Adrenal gland (tissue), 12 donors: Measurements from ENCODE around the gene KCNAB1. TPM values are rescaled to one million over a fixed set of nuclear protein-coding genes. Genes with fewer than 3 reads are reported as not detected.
"Not testable (repeated sequence)": the region's sequence is repeated elsewhere in the genome, so short reads cannot be mapped to it uniquely, and the experiment has no call there.

Source experiments
- DNase-seq, 7 donors: peaks; one replicate each; pipeline ENCODE4 v3.0.0-alpha.2; 2019 to 2020
- H3K27ac ChIP-seq, 5 donors: fragments of 200-600 bp; sonication (generic) in 4 of 5; 1 replicate in 3 of 5; 2 replicates in 2 of 5; pipeline versions ENCODE4 v1.5.1 to v1.8.0; 2016 to 2020; ENCODE audit warnings: mild to moderate bottlenecking in 1 of 5
- H3K27me3 ChIP-seq: fragments of 200-600 bp; 2 replicates; pipeline ENCODE4 v1.8.0; 2021
- H3K36me3 ChIP-seq, 2 donors: fragments of 200-600 bp; replicated peaks in 1 of 2; 1 replicate in 1 of 2; 2 replicates in 1 of 2; pipeline versions ENCODE4 v1.5.1 to v1.8.0; 2018 to 2022
- H3K4me1 ChIP-seq, 2 donors: fragments of 200-600 bp; replicated peaks in 1 of 2; 1 replicate in 1 of 2; 2 replicates in 1 of 2; pipeline versions ENCODE4 v1.5.1 to v1.8.0; 2018 to 2021
- H3K4me3 ChIP-seq, 4 donors: fragments of 200-600 bp; sonication (generic) in 3 of 4; one replicate each; pipeline ENCODE4 v1.5.1; 2016 to 2018
- H3K9me3 ChIP-seq, 3 donors: fragments of 200-600 bp; sonication (generic) in 1 of 3; replicated peaks in 1 of 3; 1 replicate in 2 of 3; 2 replicates in 1 of 3; pipeline versions ENCODE4 v1.5.1 to v1.8.0; 2016 to 2021
- POLR2A ChIP-seq, 2 donors: fragments of 450-650 bp; IDR thresholded peaks; one replicate each; pipeline ENCODE4 v1.6.1; 2017; ENCODE audit warnings: antibody characterized with exemption in 2 of 2, mild to moderate bottlenecking in 2 of 2, moderate library complexity in 1 of 2
- WGBS, 4 donors: extraction: QIAGEN DNeasy Blood & Tissue Kit in 2 of 4; methylation state at CpG; one replicate each; pipeline versions ENCODE4 v1.1.5 to v1.1.7; 2013 to 2017; 5-methylcytosine and 5-hydroxymethylcytosine counted together
- intact Hi-C, 2 donors: fragments of 100-400 bp; cut with DNase I; formaldehyde crosslinking; loops; one replicate each; pipeline versions ENCODE4 v1.14.1 to v1.15.0; 2022 to 2023
- polyA plus RNA-seq, 3 donors: library from polyadenylated mRNA; stranded (reverse); fragments of 200-250 nt in 2 of 3; fragments of 350-450 nt in 1 of 3; fragmentation: Illumina TruSeq in 1 of 3; extraction: RNeasy Lipid Tissue Mini Kit (QIAGEN cat#74804) in 1 of 3; gene quantifications; one replicate each; pipeline ENCODE4 v1.2.3, GENCODE V29; 2013 to 2014
- total RNA-seq, 9 donors: library from RNA; depleted of rRNA in 4 of 9; stranded (reverse); fragments of >200 nt in 4 of 9; fragments of 120-200 nt in 1 of 9; fragmentation: NEBNext Ultra II Directional in 1 of 9; extraction: Animal tissue kit (Norgen Biotek cat#: 25700) in 1 of 9; gene quantifications; one replicate each; pipeline versions ENCODE4 v1.1.0 to v1.2.4, GENCODE V29; 2013 to 2023
- TF ChIP-seq, protein P1 (sequence below), 6 experiments: fragments of 450-650 bp in 4 of 6; fragments of 200-600 bp in 2 of 6; sonication (generic) in 1 of 6; IDR thresholded peaks; 1 replicate in 5 of 6; 2 replicates in 1 of 6; pipeline versions ENCODE4 v1.5.1 to v1.8.0; 2016 to 2021; ENCODE audit warnings: antibody characterized with exemption in 6 of 6, mild to moderate bottlenecking in 2 of 6, moderate library complexity in 1 of 6
- donor health status: healthy with polysubstance abuse.
- donor health status: Bipolar disorder and iron deficiency.
- donor health status: DM: yes; HTN: yes; CAD: no.
- donor health status: DM: no; HTN: no; CAD: no.
- donor health status: DM: no; HTN: no; CAD: no.
- donor health status: DM: yes; HTN: yes; CAD: no.

The KCNAB1 gene
- total and polyA plus RNA-seq, 12 donors = 0.36 to 5.0 (median 1.5) TPM

GRCh38 chr3:156189927-156190326, 69.5 kb downstream of the KCNAB1 start:
- Histone ChIP-seq H3K27me3 (no peaks in the 10 kb centered on the region), H3K4me3 (no peak overlapping the region), H3K36me3 (no peaks in the 10 kb centered on the region), H3K4me1 (no peaks in the 10 kb centered on the region), H3K9me3 (peaks cover 0 to 7% (median 0%) of the 10 kb centered on the region in 3 donors), H3K27ac (no peak overlapping the region)
- 73 to 88% (median 83%) methylated on average over 5 of the region's 5 CpGs for WGBS, 4 donors
- TF ChIP-seq, protein P1, sequence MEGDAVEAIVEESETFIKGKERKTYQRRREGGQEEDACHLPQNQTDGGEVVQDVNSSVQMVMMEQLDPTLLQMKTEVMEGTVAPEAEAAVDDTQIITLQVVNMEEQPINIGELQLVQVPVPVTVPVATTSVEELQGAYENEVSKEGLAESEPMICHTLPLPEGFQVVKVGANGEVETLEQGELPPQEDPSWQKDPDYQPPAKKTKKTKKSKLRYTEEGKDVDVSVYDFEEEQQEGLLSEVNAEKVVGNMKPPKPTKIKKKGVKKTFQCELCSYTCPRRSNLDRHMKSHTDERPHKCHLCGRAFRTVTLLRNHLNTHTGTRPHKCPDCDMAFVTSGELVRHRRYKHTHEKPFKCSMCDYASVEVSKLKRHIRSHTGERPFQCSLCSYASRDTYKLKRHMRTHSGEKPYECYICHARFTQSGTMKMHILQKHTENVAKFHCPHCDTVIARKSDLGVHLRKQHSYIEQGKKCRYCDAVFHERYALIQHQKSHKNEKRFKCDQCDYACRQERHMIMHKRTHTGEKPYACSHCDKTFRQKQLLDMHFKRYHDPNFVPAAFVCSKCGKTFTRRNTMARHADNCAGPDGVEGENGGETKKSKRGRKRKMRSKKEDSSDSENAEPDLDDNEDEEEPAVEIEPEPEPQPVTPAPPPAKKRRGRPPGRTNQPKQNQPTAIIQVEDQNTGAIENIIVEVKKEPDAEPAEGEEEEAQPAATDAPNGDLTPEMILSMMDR (IDR thresholded peaks at IDR 0.05) = no peak
- TF ChIP-seq POLR2A (IDR thresholded peaks at IDR 0.05) = no peak
- no peak for DNase-seq
- intact Hi-C loops = no loop called here

DNA sequence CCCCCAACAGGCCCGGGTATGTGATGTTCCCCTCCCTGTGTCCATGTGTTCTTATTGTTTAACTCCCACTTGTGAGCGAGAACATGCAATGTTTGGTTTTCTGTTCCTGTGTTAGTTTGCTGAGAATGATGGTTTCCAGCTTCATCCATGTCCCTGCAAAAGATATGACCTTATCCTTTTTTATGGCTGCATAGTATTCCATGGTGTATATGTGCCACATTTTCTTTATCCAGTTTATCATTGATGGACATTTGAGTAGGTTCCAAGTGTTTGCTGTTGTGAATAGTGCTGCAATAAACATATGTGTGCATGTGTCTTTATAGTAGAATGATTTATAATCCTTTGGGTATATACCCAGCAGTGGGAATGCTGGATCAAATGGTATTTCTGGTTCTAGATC, 74.6 kb downstream of the KCNAB1 start:
- not testable (repeated sequence) for DNase-seq

GRCh38 chr3:156197152-156197551, 76.8 kb downstream of the KCNAB1 start:
- H3K36me3 ChIP-seq, DNase-seq, H3K27ac ChIP-seq, H3K9me3 ChIP-seq, intact Hi-C loops, H3K4me3 ChIP-seq, H3K27me3 ChIP-seq, H3K4me1 ChIP-seq: not testable (repeated sequence)
- 71 to 83% (median 73%) methylated on average over 3 of the region's 3 CpGs for WGBS, 4 donors

More for the DNA sequence above, 74.6 kb downstream of the KCNAB1 start:
- intact Hi-C loops, H3K4me3 ChIP-seq, H3K36me3 ChIP-seq, H3K27ac ChIP-seq, H3K4me1 ChIP-seq, H3K9me3 ChIP-seq, H3K27me3 ChIP-seq: not testable (repeated sequence)
- 80 to 88% (median 87%) methylated on average over 2 of the region's 2 CpGs for WGBS, 4 donors

DNA sequence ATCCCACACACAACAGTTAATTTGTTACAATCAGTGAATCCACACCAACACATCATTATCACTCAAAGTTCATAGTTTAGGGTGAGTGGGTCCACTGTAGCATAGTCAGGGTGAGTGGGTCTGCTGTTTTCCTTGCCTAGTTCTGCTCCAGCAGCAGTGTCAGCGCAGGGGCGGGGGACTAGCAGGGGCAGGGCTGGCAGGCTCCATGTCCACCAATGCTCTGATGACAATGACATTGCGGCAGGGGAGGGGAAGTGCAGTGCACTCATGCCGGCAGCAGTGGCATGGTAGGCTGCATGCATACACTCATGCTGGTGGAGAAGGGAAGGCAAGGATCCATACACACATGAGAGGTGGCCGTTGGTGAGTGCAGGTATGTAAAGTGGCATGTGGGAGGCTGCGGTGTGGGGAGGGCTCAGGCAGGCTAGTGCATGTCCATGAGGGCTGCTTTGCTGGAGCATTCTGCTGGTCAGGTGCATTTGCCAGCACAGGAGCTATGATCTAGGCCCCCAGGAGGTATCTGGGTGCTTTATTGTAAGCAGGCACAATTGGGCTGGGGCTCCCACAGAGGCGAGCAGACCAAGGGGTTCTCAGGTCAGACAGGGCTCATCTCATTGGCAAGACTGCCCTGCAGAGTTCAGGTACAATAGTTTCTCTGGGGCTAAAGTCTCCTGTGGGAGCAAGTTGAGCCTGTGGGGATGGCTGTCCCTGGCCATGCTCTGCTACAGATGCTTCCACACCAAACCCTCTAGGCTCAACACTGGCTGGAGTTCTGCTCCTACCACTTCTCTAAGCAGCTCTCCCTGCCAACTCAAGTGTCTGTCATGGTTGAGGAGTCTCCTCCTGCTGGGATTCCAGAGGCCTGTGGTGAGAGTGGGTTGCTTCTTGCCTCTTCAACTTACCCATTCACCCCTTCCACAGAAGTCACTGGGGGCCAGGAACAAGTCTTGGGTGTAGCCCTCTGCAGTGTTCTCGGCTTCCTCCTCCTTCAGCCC, 81.3 kb downstream of the KCNAB1 start:
- no peaks in the 10 kb centered on the region for H3K9me3 ChIP-seq
- DNase-seq = no peak
- no peak overlapping the region for H3K27ac ChIP-seq
- no peaks in the 10 kb centered on the region for H3K36me3 ChIP-seq
- no peak overlapping the region for H3K4me3 ChIP-seq
- 80 to 87% (median 85%) methylated on average over 7 to 8 of the region's 8 CpGs for WGBS, 4 donors
- intact Hi-C loops = no loop called here
- TF ChIP-seq POLR2A (IDR thresholded peaks at IDR 0.05) = no peak
- TF ChIP-seq, protein P1 (IDR thresholded peaks at IDR 0.05) = no peak
- no peaks in the 10 kb centered on the region for H3K4me1 ChIP-seq
- no peaks in the 10 kb centered on the region for H3K27me3 ChIP-seq

GRCh38 chr3:156206157-156206556, 85.8 kb downstream of the KCNAB1 start:
- TF ChIP-seq POLR2A (IDR thresholded peaks at IDR 0.05) = no peak
- TF ChIP-seq, protein P1 (IDR thresholded peaks at IDR 0.05) = no peak
- Histone ChIP-seq H3K27me3 (no peaks in the 10 kb centered on the region), H3K4me3 (no peak overlapping the region), H3K9me3 (no peaks in the 10 kb centered on the region), H3K36me3 (no peaks in the 10 kb centered on the region), H3K4me1 (no peaks in the 10 kb centered on the region), H3K27ac (no peak overlapping the region)
- intact Hi-C loops = no loop called here
- DNase-seq = no peak
